CD4-positive, CD25-positive, alpha-beta regulatory T cell (primary cell): Measurements from ENCODE around the gene SYT7. TPM values are rescaled to one million over a fixed set of nuclear protein-coding genes. Genes with fewer than 3 reads are reported as not detected.

Source experiments
- ATAC-seq, 2 donors: fragments of 150-1000 bp; cut with Tn5 transposase; one replicate each; pipeline ENCODE4 v1.10.0; 2021; ENCODE audit warnings: low read depth in 2 of 2, moderate number of reproducible peaks in 2 of 2, moderate library complexity in 1 of 2
- DNase-seq, 3 donors: peaks; one replicate each; pipeline versions ENCODE4 v3.0.0 to v3.0.0-alpha.2; 2012 to 2022; ENCODE audit warnings: mixed read lengths in 1 of 3
- H3K27ac ChIP-seq: one replicate; pipeline ENCODE4 v1.7.0; 2013; ENCODE audit warnings: mild to moderate bottlenecking, low read length; ENCODE audit not compliant: insufficient read depth, poor library complexity, severe bottlenecking
- H3K27me3 ChIP-seq: one replicate; pipeline ENCODE4 v1.7.0; 2013; ENCODE audit warnings: low read length; ENCODE audit not compliant: control insufficient read depth, insufficient read depth
- H3K36me3 ChIP-seq: one replicate; pipeline ENCODE4 v1.7.0; 2013; ENCODE audit warnings: mild to moderate bottlenecking, low read length, moderate library complexity; ENCODE audit not compliant: control insufficient read depth, insufficient read depth
- H3K4me1 ChIP-seq: 2 replicates; pipeline ENCODE4 v1.7.0; 2013; ENCODE audit warnings: mild to moderate bottlenecking, low read length; ENCODE audit not compliant: insufficient read depth, control insufficient read depth, poor library complexity, severe bottlenecking
- H3K4me3 ChIP-seq: one replicate; pipeline ENCODE4 v1.7.0; 2013; ENCODE audit warnings: low read depth, mild to moderate bottlenecking, low read length, moderate library complexity
- H3K9me3 ChIP-seq, 2 experiments: 1 replicate in 1 of 2; 2 replicates in 1 of 2; pipeline ENCODE4 v1.7.0; 2013; ENCODE audit warnings: low read length in 2 of 2, mild to moderate bottlenecking in 1 of 2, moderate library complexity in 1 of 2; ENCODE audit not compliant: control insufficient read depth in 2 of 2
- H3K27ac Mint-ChIP-seq, 3 donors: one replicate each; pipeline ENCODE4 v1.8.0; 2020 to 2022; ENCODE audit warnings: mild to moderate bottlenecking in 3 of 3, mixed read lengths in 3 of 3, moderate library complexity in 2 of 3
- H3K27me3 Mint-ChIP-seq: one replicate; pipeline ENCODE4 v1.8.0; 2022; ENCODE audit warnings: mild to moderate bottlenecking, mixed read lengths
- H3K36me3 Mint-ChIP-seq: one replicate; pipeline ENCODE4 v1.8.0; 2020; ENCODE audit warnings: mixed read lengths
- H3K4me1 Mint-ChIP-seq, 4 donors: one replicate each; pipeline ENCODE4 v1.8.0; 2020 to 2022; ENCODE audit warnings: mixed read lengths in 4 of 4, mild to moderate bottlenecking in 1 of 4
- H3K4me3 Mint-ChIP-seq, 4 donors: one replicate each; pipeline ENCODE4 v1.8.0; 2020 to 2022; ENCODE audit warnings: mild to moderate bottlenecking in 4 of 4, mixed read lengths in 4 of 4, moderate library complexity in 3 of 4
- H3K9me3 Mint-ChIP-seq, 7 donors: one replicate each; pipeline ENCODE4 v1.8.0; 2020 to 2022; ENCODE audit warnings: mixed read lengths in 7 of 7, mild to moderate bottlenecking in 3 of 7, moderate library complexity in 2 of 7
- polyA plus RNA-seq, 4 donors: library from polyadenylated mRNA; unstranded; fragments of 300-500 nt; fragmentation: Illumina TruSeq; gene quantifications; one replicate each; pipeline ENCODE4 v1.2.3, GENCODE V29; 2021
- total RNA-seq: library from RNA; stranded (reverse); gene quantifications from one replicate; pipeline ENCODE4 v1.2.3, GENCODE V29; 2022

SYT7 gene
- total and polyA plus RNA-seq, 5 donors from 2014 or later, result 0.20 TPM; not detected in 4

DNA sequence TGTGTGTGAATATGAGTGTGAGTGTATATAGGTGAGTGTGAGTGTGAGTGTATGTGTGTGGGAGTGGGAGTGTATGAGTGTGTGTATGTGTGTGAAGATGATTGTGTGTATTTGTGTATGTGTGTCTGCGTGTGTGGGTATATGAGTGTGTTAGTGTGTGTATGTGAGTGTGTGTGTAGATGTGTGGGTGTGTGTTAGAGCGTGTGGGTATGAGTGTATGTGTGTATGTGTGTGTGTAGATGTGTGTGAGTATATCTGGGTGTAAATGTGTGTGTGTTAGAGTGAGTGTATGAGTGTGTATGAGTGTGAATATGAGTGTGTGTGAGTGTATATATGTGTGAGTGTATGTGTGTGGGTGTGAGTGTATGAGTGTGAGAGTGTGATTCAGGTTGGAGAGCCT lies 83.4 kb downstream of the SYT7 start:
- H3K36me3 ChIP-seq, result no peaks in the 10 kb centered on the region
- Mint-ChIP-seq H3K27me3 (peaks cover 6% of the 10 kb centered on the region), H3K9me3 (peaks cover 0 to 1% (median 0%) of the 10 kb centered on the region in 7 donors), H3K4me3 (no peak overlapping the region), H3K27ac (no peak overlapping the region), H3K36me3 (no peaks in the 10 kb centered on the region), H3K4me1 (no peaks in the 10 kb centered on the region)
- ATAC-seq (no peak), DNase-seq (no peak)
- H3K27ac ChIP-seq, result no peak overlapping the region
- no peak overlapping the region for H3K4me3 ChIP-seq
- no peaks in the 10 kb centered on the region for H3K27me3 ChIP-seq
- H3K4me1 ChIP-seq, result no peaks in the 10 kb centered on the region
- H3K9me3 ChIP-seq, result no peaks in the 10 kb centered on the region

GRCh38 chr11:61496602-61497400 lies 84.1 kb downstream of the SYT7 start:
- Histone ChIP-seq H3K27me3 (no peaks in the 10 kb centered on the region), H3K4me3 (no peak overlapping the region), H3K4me1 (no peaks in the 10 kb centered on the region), H3K9me3 (no peaks in the 10 kb centered on the region), H3K36me3 (no peaks in the 10 kb centered on the region), H3K27ac (no peak overlapping the region)
- ATAC-seq (no peak), DNase-seq (no peak)
- Mint-ChIP-seq H3K27me3 (no peaks in the 10 kb centered on the region), H3K27ac (no peak overlapping the region), H3K4me3 (no peak overlapping the region), H3K4me1 (no peaks in the 10 kb centered on the region), H3K9me3 (peaks cover 0 to 1% (median 0%) of the 10 kb centered on the region in 7 donors), H3K36me3 (no peaks in the 10 kb centered on the region)

DNA sequence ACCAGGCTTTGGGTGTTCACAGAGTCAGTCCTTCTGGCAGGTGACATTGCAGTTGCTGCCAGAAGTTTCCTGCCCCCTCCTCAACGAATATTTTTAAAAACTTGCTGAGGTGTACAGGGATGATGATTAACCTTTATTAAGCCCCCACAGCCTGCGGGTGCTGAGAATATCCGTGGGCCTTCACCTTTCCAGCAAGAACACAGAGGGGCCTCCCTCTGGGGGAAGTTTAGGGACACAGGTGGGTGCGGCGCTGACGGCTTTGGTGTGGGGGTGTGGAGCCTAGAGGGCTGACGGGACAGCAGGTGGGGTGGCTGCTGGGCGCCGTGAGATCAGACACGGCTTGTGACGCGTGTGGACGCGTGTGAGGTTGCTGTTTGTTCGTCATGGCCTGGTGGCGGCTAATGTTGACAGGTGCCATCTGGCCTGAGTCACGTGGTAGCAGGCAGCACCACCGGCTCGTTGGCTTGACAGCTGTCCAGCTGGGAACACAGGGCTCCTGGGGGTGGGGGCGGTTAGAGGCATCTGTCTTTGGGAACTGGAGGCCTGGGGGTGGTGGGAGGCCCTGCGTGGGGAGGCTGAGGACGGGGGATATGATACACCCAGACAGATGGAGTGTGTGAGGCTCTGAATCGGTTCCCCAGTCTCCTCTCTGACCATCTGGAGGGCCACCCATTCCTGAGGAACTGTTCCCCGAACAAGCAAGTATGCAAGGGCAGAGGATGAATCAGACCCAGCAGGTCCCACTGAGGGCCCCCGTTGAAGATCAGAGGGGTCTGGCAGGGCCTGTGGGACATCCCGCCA lies 84.9 kb downstream of the SYT7 start:
- Mint-ChIP-seq H3K4me3 (no peak overlapping the region), H3K9me3 (peaks cover 0 to 1% (median 0%) of the 10 kb centered on the region in 7 donors), H3K36me3 (no peaks in the 10 kb centered on the region), H3K27me3 (peaks cover 2% of the 10 kb centered on the region), H3K27ac (no peak overlapping the region), H3K4me1 (no peaks in the 10 kb centered on the region)
- DNase-seq (no peak), ATAC-seq (no peak)
- Histone ChIP-seq H3K36me3 (no peaks in the 10 kb centered on the region), H3K27me3 (no peaks in the 10 kb centered on the region), H3K4me3 (no peak overlapping the region), H3K4me1 (no peaks in the 10 kb centered on the region), H3K27ac (no peak overlapping the region), H3K9me3 (no peaks in the 10 kb centered on the region)

- H3K4me1 Mint-ChIP-seq, result no peaks in the 10 kb centered on the region
- H3K36me3 Mint-ChIP-seq, result no peaks in the 10 kb centered on the region
- no peak for ATAC-seq
Observed at GRCh38 chr11:61494381-61494961, 86.4 kb downstream of the SYT7 start.

DNA sequence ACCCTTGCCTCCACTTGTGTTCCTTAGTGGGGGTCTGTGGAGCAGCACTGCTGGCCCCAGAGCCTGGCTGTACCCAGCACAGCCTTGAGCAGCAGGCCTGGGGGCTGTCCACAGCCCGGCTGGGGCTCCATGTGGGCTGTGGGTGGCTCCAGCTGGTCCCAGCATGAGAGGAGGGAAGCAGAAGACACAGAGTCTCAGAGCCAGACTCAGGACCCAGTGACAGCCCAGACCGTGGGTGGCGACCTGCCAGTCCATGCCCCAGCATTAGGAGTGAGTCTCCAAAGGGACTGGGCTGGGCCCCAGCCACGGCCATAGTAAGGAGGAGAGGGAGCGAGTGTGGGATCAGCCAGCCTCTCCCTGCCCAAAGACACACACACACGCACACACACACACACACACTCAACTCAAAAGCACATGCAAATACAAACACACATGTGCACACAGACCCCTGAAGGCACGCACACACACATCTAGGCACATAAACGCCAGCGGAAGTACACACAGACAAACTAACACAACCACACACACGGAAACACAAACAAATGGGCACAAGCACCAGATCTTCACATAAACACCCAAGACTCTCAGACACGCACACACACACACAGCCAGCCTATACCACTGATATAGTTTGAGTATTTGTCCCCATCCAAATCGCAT lies 89.0 kb downstream of the SYT7 start:
- DNase-seq, result no peak
- H3K4me1 Mint-ChIP-seq, result peaks cover 0 to 2% (median 0%) of the 10 kb centered on the region in 4 donors
- no peak overlapping the region for H3K27ac ChIP-seq
- no peaks in the 10 kb centered on the region for H3K4me1 ChIP-seq
- peaks cover 6% of the 10 kb centered on the region for H3K27me3 Mint-ChIP-seq
- no peak for ATAC-seq
- peaks cover 6% of the 10 kb centered on the region for H3K36me3 Mint-ChIP-seq
- no peak overlapping the region for H3K4me3 ChIP-seq
- H3K27ac Mint-ChIP-seq, result peak overlapping the region in 2 of 3 donors; percentile 1 to 9
- H3K9me3 ChIP-seq, result no peaks in the 10 kb centered on the region
- no peaks in the 10 kb centered on the region for H3K27me3 ChIP-seq
- no peaks in the 10 kb centered on the region for H3K36me3 ChIP-seq
- no peak overlapping the region for H3K4me3 Mint-ChIP-seq
- H3K9me3 Mint-ChIP-seq, result no peaks in the 10 kb centered on the region

More at GRCh38 chr11:61494381-61494961, 86.4 kb downstream of the SYT7 start:
- Histone ChIP-seq H3K4me1 (no peaks in the 10 kb centered on the region), H3K36me3 (no peaks in the 10 kb centered on the region), H3K27me3 (no peaks in the 10 kb centered on the region), H3K27ac (no peak overlapping the region), H3K9me3 (no peaks in the 10 kb centered on the region), H3K4me3 (no peak overlapping the region)
- DNase-seq, result no peak
- Mint-ChIP-seq H3K27me3 (peaks cover 6% of the 10 kb centered on the region), H3K9me3 (no peaks in the 10 kb centered on the region), H3K27ac (no peak overlapping the region), H3K4me3 (no peak overlapping the region)

GRCh38 chr11:61489833-61490721 lies 90.8 kb downstream of the SYT7 start:
- Histone ChIP-seq H3K9me3 (no peaks in the 10 kb centered on the region), H3K4me1 (no peaks in the 10 kb centered on the region), H3K4me3 (no peak overlapping the region), H3K27me3 (no peaks in the 10 kb centered on the region), H3K27ac (no peak overlapping the region), H3K36me3 (no peaks in the 10 kb centered on the region)
- no peak overlapping the region for H3K4me3 Mint-ChIP-seq
- H3K9me3 Mint-ChIP-seq, result no peaks in the 10 kb centered on the region
- DNase-seq (no peak), ATAC-seq (no peak)
- peaks cover 10% of the 10 kb centered on the region for H3K36me3 Mint-ChIP-seq
- no peak overlapping the region for H3K27ac Mint-ChIP-seq
- peaks cover 0 to 2% (median 0%) of the 10 kb centered on the region in 4 donors for H3K4me1 Mint-ChIP-seq
- H3K27me3 Mint-ChIP-seq, result peaks cover 6% of the 10 kb centered on the region
